Measurements from ENCODE around the gene TENT4B. TPM values are rescaled to one million over a fixed set of nuclear protein-coding genes. Genes with fewer than 3 reads are reported as not detected.
A peak's percentile ranks its signal among the peaks of the same experiment; 100 is the strongest.

TENT4B gene
- polyA plus RNA-seq, 4 donors, result 15.7 to 18.0 (median 16.6) TPM

- DNase-seq (ENCODE audit: low read depth in 4 of 4, low spot score in 2 of 4), result no peak
Measured at GRCh38 chr16:50192386-50193050, 39.4 kb downstream of the TENT4B start.

- no peak for DNase-seq (ENCODE audit: low read depth in 4 of 4, low spot score in 2 of 4)
Measured at GRCh38 chr16:50193594-50193993, 40.5 kb downstream of the TENT4B start.

GRCh38 chr16:50195276-50195675 lies 42.2 kb downstream of the TENT4B start:
- no peak for DNase-seq (ENCODE audit: low read depth in 4 of 4, low spot score in 2 of 4)

GRCh38 chr16:50195756-50196155 lies 42.6 kb downstream of the TENT4B start:
- no peak for DNase-seq (ENCODE audit: low read depth in 4 of 4, low spot score in 2 of 4)

- DNase-seq (ENCODE audit: low read depth in 4 of 4, low spot score in 2 of 4), result no peak
Measured at GRCh38 chr16:50197582-50197981, 44.5 kb downstream of the TENT4B start.

- no peak for DNase-seq (ENCODE audit: low read depth in 4 of 4, low spot score in 2 of 4)
Measured at GRCh38 chr16:50198802-50199403, 45.8 kb downstream of the TENT4B start.

GRCh38 chr16:50201787-50202186 lies 48.7 kb downstream of the TENT4B start:
- DNase-seq (ENCODE audit: low read depth in 4 of 4, low spot score in 2 of 4), result no peak

GRCh38 chr16:50202926-50203624 lies 50.0 kb downstream of the TENT4B start:
- DNase-seq (ENCODE audit: low read depth in 4 of 4, low spot score in 2 of 4), result peak in 1 of 4 donors; percentile 24

GRCh38 chr16:50203681-50204080 lies 50.6 kb downstream of the TENT4B start:
- DNase-seq (ENCODE audit: low read depth in 4 of 4, low spot score in 2 of 4), result no peak

GRCh38 chr16:50204453-50205108 lies 51.5 kb downstream of the TENT4B start:
- no peak for DNase-seq (ENCODE audit: low read depth in 4 of 4, low spot score in 2 of 4)

- DNase-seq (ENCODE audit: low read depth in 4 of 4, low spot score in 2 of 4), result no peak
Measured at GRCh38 chr16:50207652-50208051, 54.5 kb downstream of the TENT4B start.

- no peak for DNase-seq (ENCODE audit: low read depth in 4 of 4, low spot score in 2 of 4)
Measured at GRCh38 chr16:50208460-50208931, 55.4 kb downstream of the TENT4B start.

- no peak for DNase-seq (ENCODE audit: low read depth in 4 of 4, low spot score in 2 of 4)
Measured at GRCh38 chr16:50209546-50210265, 56.6 kb downstream of the TENT4B start.

GRCh38 chr16:50210266-50211038 lies 57.3 kb downstream of the TENT4B start:
- DNase-seq (ENCODE audit: low read depth in 4 of 4, low spot score in 2 of 4), result peak in 3 of 4 donors; percentile 36 to 66 (median 45)

- peak in 2 of 4 donors; percentile 37 to 49 for DNase-seq (ENCODE audit: low read depth in 4 of 4, low spot score in 2 of 4)
Measured at GRCh38 chr16:50213939-50214519, 60.9 kb downstream of the TENT4B start.

GRCh38 chr16:50215680-50216079 lies 62.6 kb downstream of the TENT4B start:
- DNase-seq (ENCODE audit: low read depth in 4 of 4, low spot score in 2 of 4), result no peak

- no peak for DNase-seq (ENCODE audit: low read depth in 4 of 4, low spot score in 2 of 4)
Measured at GRCh38 chr16:50216231-50216630, 63.1 kb downstream of the TENT4B start.

GRCh38 chr16:50219402-50219975 lies 66.4 kb downstream of the TENT4B start:
- no peak for DNase-seq (ENCODE audit: low read depth in 4 of 4, low spot score in 2 of 4)

- DNase-seq (ENCODE audit: low read depth in 4 of 4, low spot score in 2 of 4), result no peak
Measured at GRCh38 chr16:50224286-50224685, 71.2 kb downstream of the TENT4B start.

Measured in left renal cortex interstitium (tissue), 4 donors.